K562 (cell line): ENCODE results near the gene POU2AF2. TPM values are rescaled to one million over a fixed set of nuclear protein-coding genes. Genes with fewer than 3 reads are reported as not detected.

ENCODE experiments used
- ATAC-seq: fragments of 200-7000 bp; cut with Tn5 transposase; 3 replicates; pipeline ENCODE4 v1.9.1; 2020; ENCODE audit warnings: moderate library complexity
- BruUV-seq: library from RNA; stranded (reverse); fragments of 400-500 nt; replicated peaks from 2 replicates; lab custom pipeline; 2021; lab: Mats Ljungman, UMichigan
- CTCF ChIA-PET: fragments of 300-600 bp; formaldehyde crosslinking; extraction: SDS; loops from one replicate; lab custom pipeline; 2021; ENCODE audit warnings: low intra/inter-chr PET ratio; lab: Yijun Ruan, JAX
- POLR2A ChIA-PET: fragments of 300-600, 350-650 bp; sonication (Branson Sonifier 250); formaldehyde crosslinking; extraction: SDS; loops from one replicate; lab custom pipeline; 2021; ENCODE audit warnings: antibody characterized with exemption, inconsistent platforms; lab: Yijun Ruan, JAX
- DNase-seq, 4 experiments: peaks; one replicate each; pipeline versions ENCODE4 v3.0.0 to v3.0.0-alpha.2; 2011 to 2018; ENCODE audit warnings: low spot score in 3 of 4, mixed read lengths in 3 of 4; ENCODE audit errors: extremely low read depth in 1 of 4
- FAIRE-seq: peaks from 2 replicates; lab custom pipeline; 2011; peaks lifted over from hg19 to GRCh38; lab: Jason Lieb, UNC
- H2AFZ ChIP-seq: 2 replicates; pipeline ENCODE4 v1.6.0; 2011; ENCODE audit warnings: low read depth, low read length, control low read depth, inconsistent platforms
- H3K27ac ChIP-seq: fragments of 200-600 bp; 3 replicates; pipeline ENCODE4 v1.8.0; 2011; ENCODE audit warnings: low read depth, mild to moderate bottlenecking, control low read depth, inconsistent platforms, low read length, moderate library complexity, mixed read lengths; ENCODE audit errors: extremely low read depth
- H3K27me3 ChIP-seq, 2 experiments: fragments of 300-600 bp in 1 of 2; 2 replicates in 1 of 2; 3 replicates in 1 of 2; pipeline versions ENCODE4 v1.6.0 to v1.8.0; 2011; ENCODE audit warnings: inconsistent platforms in 2 of 2, low read length in 2 of 2, mild to moderate bottlenecking in 1 of 2, mixed read lengths in 1 of 2, moderate library complexity in 1 of 2; ENCODE audit not compliant: control insufficient read depth in 2 of 2, insufficient read depth in 2 of 2
- H3K36me3 ChIP-seq: fragments of 300-600 bp; 3 replicates; pipeline ENCODE4 v1.8.0; 2011; ENCODE audit warnings: mild to moderate bottlenecking, low read length, inconsistent platforms; ENCODE audit not compliant: control insufficient read depth, insufficient read depth
- H3K4me1 ChIP-seq, 2 experiments: fragments of 200-600 bp in 1 of 2; replicated peaks in 1 of 2; 2 replicates in 1 of 2; 3 replicates in 1 of 2; pipeline versions ENCODE4 v1.5.1 to v1.8.0; 2011; ENCODE audit warnings: inconsistent platforms in 2 of 2, low read length in 2 of 2, mild to moderate bottlenecking in 1 of 2, mixed read lengths in 1 of 2, moderate library complexity in 1 of 2; ENCODE audit not compliant: control insufficient read depth in 2 of 2, insufficient read depth in 2 of 2
- H3K4me2 ChIP-seq: 2 replicates; pipeline ENCODE4 v1.6.1; 2011; ENCODE audit warnings: low read length, control low read depth, inconsistent platforms, mixed read lengths; ENCODE audit not compliant: insufficient read depth
- H3K4me3 ChIP-seq: fragments of 200-600 bp; sonication (generic), shearing (Covaris generic); 2 replicates; pipeline ENCODE4 v1.5.1; 2016; ENCODE audit warnings: control low read depth, inconsistent platforms
- H3K79me2 ChIP-seq: fragments of 200-600 bp; 3 replicates; pipeline ENCODE4 v1.8.0; 2011; ENCODE audit warnings: low read length, inconsistent platforms; ENCODE audit not compliant: control insufficient read depth, insufficient read depth
- H3K9ac ChIP-seq, 2 experiments: 2 replicates each; pipeline versions ENCODE4 v1.6.0 to v1.6.1; 2011; ENCODE audit warnings: low read depth in 2 of 2, low read length in 2 of 2, control low read depth in 1 of 2, inconsistent platforms in 1 of 2, mild to moderate bottlenecking in 1 of 2, mixed read lengths in 1 of 2; ENCODE audit not compliant: insufficient read depth in 1 of 2
- H3K9me1 ChIP-seq: one replicate; pipeline ENCODE4 v1.6.0; 2011; ENCODE audit warnings: inconsistent platforms, mild to moderate bottlenecking, low read length, moderate library complexity; ENCODE audit not compliant: control insufficient read depth, insufficient read depth
- H3K9me3 ChIP-seq: replicated peaks from 2 replicates; pipeline ENCODE4 v1.5.1; 2011; ENCODE audit warnings: low read depth, low read length, inconsistent platforms; ENCODE audit not compliant: control insufficient read depth, insufficient read depth
- H4K20me1 ChIP-seq: replicated peaks from 2 replicates; pipeline ENCODE4 v1.6.1; 2011; ENCODE audit warnings: low read length, inconsistent platforms, mixed read lengths; ENCODE audit not compliant: control insufficient read depth, insufficient read depth
- CHD4 ChIP-seq: fragments of 200-600 bp; sonication (generic); IDR thresholded peaks from 3 replicates; pipeline ENCODE4 v1.6.1; 2012; ENCODE audit warnings: low read depth, mild to moderate bottlenecking, mixed read lengths, low read length, inconsistent platforms; ENCODE audit not compliant: insufficient read depth, insufficient replicate concordance, poor library complexity, severe bottlenecking
- ELK1 ChIP-seq: sonication (generic); formaldehyde crosslinking; IDR thresholded peaks from 2 replicates; pipeline ENCODE4 v1.8.1; 2022; ENCODE audit warnings: missing genetic modification reagents
- EP300 ChIP-seq: IDR thresholded peaks from 2 replicates; pipeline ENCODE4 v1.6.1; 2012; ENCODE audit warnings: low read length, improper control_type of control experiment
- KLF6 ChIP-seq: fragments of 250-450 bp; sonication (Bioruptor Pico); IDR thresholded peaks from 2 replicates; pipeline ENCODE4 v1.4.0; 2020; ENCODE audit warnings: mild to moderate bottlenecking, moderate library complexity, borderline replicate concordance
- L3MBTL2 ChIP-seq: fragments of 450-650 bp; IDR thresholded peaks from 2 replicates; pipeline ENCODE4 v1.6.1; 2016; ENCODE audit warnings: mild to moderate bottlenecking, moderate library complexity
- MTF1 ChIP-seq: fragments of 250-450 bp; sonication (Bioruptor Pico); IDR thresholded peaks from 2 replicates; pipeline ENCODE4 v1.9.0; 2021; ENCODE audit warnings: moderate library complexity, mild to moderate bottlenecking, inconsistent platforms, borderline replicate concordance
- NR2C2 ChIP-seq, 2 experiments: fragments of 200-800 bp in 1 of 2; sonication (Bioruptor generic) in 1 of 2; sonication (generic) in 1 of 2; formaldehyde crosslinking in 1 of 2; IDR thresholded peaks; 2 replicates each; pipeline versions ENCODE4 v1.6.1 to v1.8.0; 2016 to 2022; ENCODE audit warnings: mild to moderate bottlenecking in 1 of 2, missing compliant biosample characterization in 1 of 2, missing genetic modification characterization in 1 of 2, missing genetic modification reagents in 1 of 2
- ZNF263 ChIP-seq: sonication (generic); formaldehyde crosslinking; IDR thresholded peaks from 2 replicates; pipeline ENCODE4 v1.8.0; 2022; ENCODE audit warnings: mild to moderate bottlenecking, missing genetic modification reagents, borderline replicate concordance
- ZNF398 ChIP-seq: fragments of 250-450 bp; sonication (Bioruptor Pico); IDR thresholded peaks from 2 replicates; pipeline ENCODE4 v1.8.0; 2021; ENCODE audit warnings: moderate library complexity, mild to moderate bottlenecking, inconsistent platforms
- WGBS: fragments of 100-300 bp; shearing (Covaris generic); methylation state at CpG from one replicate; pipeline ENCODE4 v1.1.6; 2016; ENCODE audit warnings: low coverage, mixed read lengths; ENCODE audit not compliant: insufficient coverage; ENCODE audit errors: missing lambda C conversion rate; 5-methylcytosine and 5-hydroxymethylcytosine counted together
- in situ Hi-C: fragments of 300-500 bp; cut with MboI; formaldehyde crosslinking; loops from 4 replicates; pipeline ENCODE4 v1.15.0; 2018; ENCODE audit warnings: inconsistent platforms, mixed read lengths
- intact Hi-C: fragments of 100-400 bp; cut with micrococcal nuclease; formaldehyde crosslinking; loops from 2 replicates; pipeline ENCODE4 v1.14.2; 2022
- polyA plus RNA-seq, 8 experiments: library from polyadenylated mRNA; depleted of rRNA in 4 of 8; stranded (reverse) in 5 of 8; unstranded in 3 of 8; fragments of >200 nt; fragmentation: Nextera tagmentation in 2 of 8; fragmentation: Illumina TruSeq in 1 of 8; extraction: Ambion mirVana in 2 of 8; extraction: Trizol in 1 of 8; gene quantifications; 2 replicates each; pipeline versions ENCODE4 v1.2.1 to v1.2.3, GENCODE V29; 2011 to 2014; ENCODE audit warnings: inconsistent platforms in 1 of 8, missing spikeins in 1 of 8
- total RNA-seq, 7 experiments: library from RNA; depleted of rRNA in 6 of 7; stranded (reverse); fragments of >200 nt in 6 of 7; fragmentation: Illumina TruSeq in 2 of 7; extraction: Trizol in 2 of 7; gene quantifications; 2 replicates each; pipeline versions ENCODE4 v1.2.1 to v1.2.3, GENCODE V29; 2011 to 2021; ENCODE audit warnings: low replicate concordance in 1 of 7

The POU2AF2 gene
- total and polyA plus RNA-seq, 9 of the 15 experiments (the other 6 are each of a cell fraction or from before 2014, with no cell fraction given) = not detected

- BruUV-seq = no TSS peak
- no peak overlapping the region for H2AFZ ChIP-seq
- no peaks in the 10 kb centered on the region for H3K79me2 ChIP-seq
- intact Hi-C loops (no loop called here), in situ Hi-C loops (no loop called here)
- no peaks in the 10 kb centered on the region for H3K4me1 ChIP-seq
- H3K4me2 ChIP-seq = no peak overlapping the region
- no peaks in the 10 kb centered on the region for H3K36me3 ChIP-seq
- POLR2A ChIA-PET = no interaction called here
- FAIRE-seq = no peak
- no peak overlapping the region for H3K9ac ChIP-seq
- 0% methylated on average over 7 of the region's 7 CpGs for WGBS
- no peak overlapping the region for H3K4me3 ChIP-seq
- no peaks in the 10 kb centered on the region for H3K9me3 ChIP-seq
- H3K27ac ChIP-seq = no peak overlapping the region
- H4K20me1 ChIP-seq = no peaks in the 10 kb centered on the region
- TF ChIP-seq NR2C2 (CRISPR knock-in tag; IDR thresholded peaks at IDR 0.05) = no peak
- TF ChIP-seq NR2C2 (tag; IDR thresholded peaks at IDR 0.05) = no peak
- TF ChIP-seq EP300 = no peak
- TF ChIP-seq CHD4 = no peak
- TF ChIP-seq ZNF398 (CRISPR knock-in tag) = no peak
- no peak for TF ChIP-seq ZNF263 (CRISPR knock-in tag)
- TF ChIP-seq KLF6 = no peak
- TF ChIP-seq ELK1 (CRISPR knock-in tag) = no peak
- TF ChIP-seq L3MBTL2 = no peak
- no peak for TF ChIP-seq MTF1
- no peak for DNase-seq
- no peak for ATAC-seq
- no peaks in the 10 kb centered on the region for H3K27me3 ChIP-seq
- no peaks in the 10 kb centered on the region for H3K9me1 ChIP-seq
- CTCF ChIA-PET = no interaction called here
Measured at GRCh38 chr11:111329306-111330204, 84.0 kb downstream of the POU2AF2 start.
